ENCODE data around the gene RYR2.

The RYR2 gene

DNA sequence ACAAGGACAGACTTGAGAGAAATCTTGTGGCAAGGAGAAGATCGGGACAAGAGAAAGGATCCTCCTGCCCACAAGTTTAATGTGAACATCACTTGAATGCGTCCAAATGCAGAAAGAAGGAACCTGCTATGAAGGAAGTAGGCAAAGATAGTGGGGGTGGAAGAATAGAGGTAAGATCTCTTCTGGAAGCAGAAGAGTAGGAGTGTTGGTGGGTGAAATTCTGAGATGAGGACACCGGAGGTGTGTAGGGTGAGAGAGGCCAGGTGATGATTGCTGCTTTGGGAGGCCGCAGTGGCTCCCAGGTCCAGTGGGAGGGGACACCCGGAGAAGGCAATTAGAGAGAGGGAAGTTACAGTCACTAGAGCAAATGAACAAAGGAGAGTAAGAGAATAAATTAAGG, 6.8 kb downstream of the RYR2 start:
- TF ChIP-seq, protein P1, sequence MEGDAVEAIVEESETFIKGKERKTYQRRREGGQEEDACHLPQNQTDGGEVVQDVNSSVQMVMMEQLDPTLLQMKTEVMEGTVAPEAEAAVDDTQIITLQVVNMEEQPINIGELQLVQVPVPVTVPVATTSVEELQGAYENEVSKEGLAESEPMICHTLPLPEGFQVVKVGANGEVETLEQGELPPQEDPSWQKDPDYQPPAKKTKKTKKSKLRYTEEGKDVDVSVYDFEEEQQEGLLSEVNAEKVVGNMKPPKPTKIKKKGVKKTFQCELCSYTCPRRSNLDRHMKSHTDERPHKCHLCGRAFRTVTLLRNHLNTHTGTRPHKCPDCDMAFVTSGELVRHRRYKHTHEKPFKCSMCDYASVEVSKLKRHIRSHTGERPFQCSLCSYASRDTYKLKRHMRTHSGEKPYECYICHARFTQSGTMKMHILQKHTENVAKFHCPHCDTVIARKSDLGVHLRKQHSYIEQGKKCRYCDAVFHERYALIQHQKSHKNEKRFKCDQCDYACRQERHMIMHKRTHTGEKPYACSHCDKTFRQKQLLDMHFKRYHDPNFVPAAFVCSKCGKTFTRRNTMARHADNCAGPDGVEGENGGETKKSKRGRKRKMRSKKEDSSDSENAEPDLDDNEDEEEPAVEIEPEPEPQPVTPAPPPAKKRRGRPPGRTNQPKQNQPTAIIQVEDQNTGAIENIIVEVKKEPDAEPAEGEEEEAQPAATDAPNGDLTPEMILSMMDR (IDR thresholded peaks at IDR 0.05; ENCODE audit: low read length, missing control alignments): no peak
- DNase-seq (ENCODE audit: low read depth): no peak
- no peak overlapping the region for H3K4me3 ChIP-seq (replicated peaks; ENCODE audit: low read depth, low read length)

DNA sequence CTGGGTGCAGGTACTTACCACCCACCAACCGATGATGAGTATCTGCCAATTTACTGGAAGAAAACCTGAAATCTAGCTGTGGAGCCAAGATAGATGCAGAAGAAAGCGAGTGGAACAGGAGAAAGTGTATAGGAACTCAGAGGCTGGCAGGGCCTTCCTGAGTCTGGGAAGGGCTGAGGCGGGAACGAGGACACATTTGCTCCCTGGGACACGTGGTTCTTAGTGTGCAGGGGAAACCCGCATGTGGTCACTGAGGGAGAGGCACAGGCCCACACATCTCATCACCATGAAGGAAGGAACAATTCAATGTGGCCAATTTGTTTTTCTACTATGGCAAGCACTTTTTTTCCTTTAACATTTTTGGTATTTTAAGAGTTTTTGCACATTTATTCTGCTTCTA, 8.2 kb downstream of the RYR2 start:
- DNase-seq (ENCODE audit: low read depth): no peak
- TF ChIP-seq, protein P1 (IDR thresholded peaks at IDR 0.05; ENCODE audit: low read length, missing control alignments): no peak
- H3K4me3 ChIP-seq (replicated peaks; ENCODE audit: low read depth, low read length): no peak overlapping the region

DNA sequence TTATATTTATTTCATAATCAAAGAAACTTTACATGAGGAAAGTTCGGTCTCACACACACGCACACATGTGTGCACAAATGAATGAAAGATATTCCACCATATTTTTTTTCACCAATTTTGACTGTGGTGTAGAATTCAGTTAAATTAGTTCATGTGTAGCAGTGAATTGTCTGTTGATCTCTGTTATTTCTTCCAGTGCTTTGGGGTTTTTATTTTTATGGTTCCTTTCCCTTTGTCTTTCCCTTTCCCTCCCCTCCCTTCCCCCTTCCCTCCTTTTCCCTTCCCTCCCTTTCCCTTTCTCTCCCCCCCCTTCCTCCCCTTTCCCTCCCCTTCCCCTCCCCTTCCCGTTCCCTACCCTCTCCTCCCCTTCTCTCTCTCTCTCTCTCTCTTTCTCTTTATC, 8.9 kb downstream of the RYR2 start:
- TF ChIP-seq, protein P1 (IDR thresholded peaks at IDR 0.05; ENCODE audit: low read length, missing control alignments): no peak
- no peak for DNase-seq (ENCODE audit: low read depth)
- no peak overlapping the region for H3K4me3 ChIP-seq (replicated peaks; ENCODE audit: low read depth, low read length)

DNA sequence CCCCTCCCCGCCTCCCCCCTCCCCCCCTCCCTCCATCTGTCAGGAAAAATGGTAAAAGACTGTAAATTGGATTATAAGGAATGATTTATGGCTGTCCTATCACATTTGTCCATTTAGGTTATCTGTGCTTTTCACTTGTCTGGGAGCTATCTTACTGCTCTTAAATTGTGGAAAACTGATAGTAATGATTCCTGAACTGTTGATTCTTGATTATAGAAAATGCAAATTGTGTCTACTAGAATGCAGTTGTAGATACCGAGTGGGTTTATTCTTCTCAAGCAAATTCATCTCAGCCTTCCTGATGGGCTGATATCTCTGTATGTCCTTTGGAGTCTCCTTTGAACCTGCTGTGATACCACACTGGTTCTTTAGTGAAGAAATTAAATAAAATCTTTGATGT, 12.3 kb downstream of the RYR2 start:
- H3K4me3 ChIP-seq (replicated peaks; ENCODE audit: low read depth, low read length): no peak overlapping the region
- TF ChIP-seq, protein P1 (IDR thresholded peaks at IDR 0.05; ENCODE audit: low read length, missing control alignments): no peak
- DNase-seq (ENCODE audit: low read depth): no peak

DNA sequence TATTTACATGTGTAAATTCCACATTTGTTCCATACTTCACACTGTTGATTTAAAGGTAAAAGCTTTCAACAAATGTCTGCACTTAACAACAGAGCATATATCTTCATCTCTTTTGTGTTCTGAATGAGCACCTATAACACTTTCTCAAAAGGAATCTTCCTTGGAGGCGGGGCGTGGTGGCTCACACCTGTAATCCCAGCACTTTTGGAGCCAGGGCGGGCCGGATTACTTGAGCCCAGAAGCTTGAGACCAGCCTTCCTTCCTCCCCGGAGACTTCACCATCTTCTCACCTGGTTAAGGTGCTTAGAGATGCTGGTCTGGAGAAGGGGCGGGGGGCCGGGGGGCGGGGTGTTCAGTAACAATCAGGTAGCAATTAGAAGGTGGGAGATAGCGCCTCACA, 16.5 kb downstream of the RYR2 start:
- TF ChIP-seq, protein P1 (IDR thresholded peaks at IDR 0.05; ENCODE audit: low read length, missing control alignments): no peak
- DNase-seq (ENCODE audit: low read depth): no peak
- H3K4me3 ChIP-seq (replicated peaks; ENCODE audit: low read depth, low read length): no peak overlapping the region

DNA sequence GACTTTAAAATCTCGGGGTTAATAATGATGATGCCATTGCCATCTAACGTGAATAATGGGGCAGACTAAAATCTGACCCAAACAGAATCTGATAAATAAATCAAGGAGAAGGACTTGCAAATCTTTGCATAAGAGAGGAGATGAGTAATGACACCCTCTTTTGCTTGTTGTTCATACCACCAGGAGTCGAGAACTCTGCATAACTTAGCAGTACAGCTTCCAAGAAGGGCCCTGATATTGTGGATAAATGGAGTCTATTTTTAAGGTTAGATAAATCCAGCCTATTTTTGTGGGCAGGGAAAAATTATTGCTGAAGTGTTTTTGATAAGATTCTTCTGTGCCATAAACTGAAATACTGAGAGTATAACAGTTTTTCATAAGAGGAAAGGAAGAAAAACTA, 17.3 kb downstream of the RYR2 start:
- no peak overlapping the region for H3K4me3 ChIP-seq (replicated peaks; ENCODE audit: low read depth, low read length)
- DNase-seq (ENCODE audit: low read depth): no peak
- TF ChIP-seq, protein P1 (IDR thresholded peaks at IDR 0.05; ENCODE audit: low read length, missing control alignments): no peak

DNA sequence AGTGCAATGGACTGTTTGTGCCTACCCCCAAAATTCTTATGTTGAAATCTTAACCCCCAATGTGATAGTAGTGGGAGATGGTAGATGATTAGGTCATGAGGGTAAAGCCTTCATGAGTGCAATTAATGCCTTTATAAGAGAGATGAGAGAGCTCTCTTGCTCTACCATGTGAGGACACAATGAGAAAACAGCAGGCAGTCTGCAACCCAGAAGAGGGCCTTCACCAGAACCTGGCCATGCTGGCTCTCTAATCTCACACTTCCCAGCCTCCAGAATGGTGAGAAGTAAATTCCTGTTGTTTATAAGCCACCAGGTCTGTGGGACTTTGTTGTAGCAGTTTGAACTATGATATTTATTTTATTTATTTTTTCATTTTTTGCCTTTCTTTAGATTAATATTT, 21.0 kb downstream of the RYR2 start:
- no peak overlapping the region for H3K4me3 ChIP-seq (replicated peaks; ENCODE audit: low read depth, low read length)
- no peak for DNase-seq (ENCODE audit: low read depth)
- TF ChIP-seq, protein P1 (IDR thresholded peaks at IDR 0.05; ENCODE audit: low read length, missing control alignments): no peak
